ENCODE results near the gene RFT1. TPM values are rescaled to one million over a fixed set of nuclear protein-coding genes. Genes with fewer than 3 reads are reported as not detected.

RFT1 gene
- total RNA-seq, 1 experiment from 2014 or later = 26.3 TPM

DNA sequence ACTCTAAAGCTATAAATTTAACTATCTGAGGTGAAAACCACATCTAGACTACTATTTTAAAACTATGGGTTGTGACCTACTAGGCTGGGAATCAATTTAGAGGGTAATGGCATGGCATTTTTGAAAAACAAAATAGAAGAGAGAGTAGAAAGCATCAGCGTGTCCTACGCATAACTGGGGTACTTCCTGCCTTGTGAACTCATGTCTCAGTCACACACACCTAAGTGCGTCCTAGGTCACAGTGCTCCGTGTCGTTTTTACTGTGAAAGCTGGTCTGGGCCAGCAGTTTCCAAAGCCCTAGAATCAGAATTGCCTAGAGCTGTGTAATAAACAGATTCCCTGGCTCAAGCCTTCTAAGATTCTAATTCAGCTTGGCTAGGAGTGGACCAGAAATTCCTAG, 32.3 kb downstream of the RFT1 start:
- ATAC-seq = no peak
- no peak for DNase-seq (ENCODE audit: low spot score)
- TF ChIP-seq OVOL2 (CRISPR knock-in tag; IDR thresholded peaks at IDR 0.05; ENCODE audit: borderline replicate concordance) = no peak
- TF ChIP-seq, protein P1, sequence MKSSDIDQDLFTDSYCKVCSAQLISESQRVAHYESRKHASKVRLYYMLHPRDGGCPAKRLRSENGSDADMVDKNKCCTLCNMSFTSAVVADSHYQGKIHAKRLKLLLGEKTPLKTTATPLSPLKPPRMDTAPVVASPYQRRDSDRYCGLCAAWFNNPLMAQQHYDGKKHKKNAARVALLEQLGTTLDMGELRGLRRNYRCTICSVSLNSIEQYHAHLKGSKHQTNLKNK (CRISPR knock-in tag; IDR thresholded peaks at IDR 0.05) = no peak
- no peak for TF ChIP-seq FOXP1 (CRISPR knock-in tag; IDR thresholded peaks at IDR 0.05; ENCODE audit: borderline replicate concordance)
- no peak for TF ChIP-seq TCF7 (CRISPR knock-in tag; IDR thresholded peaks at IDR 0.05; ENCODE audit: low read depth)
- no peak for TF ChIP-seq ZNF281 (CRISPR knock-in tag; IDR thresholded peaks at IDR 0.05)
- TF ChIP-seq, protein P2, sequence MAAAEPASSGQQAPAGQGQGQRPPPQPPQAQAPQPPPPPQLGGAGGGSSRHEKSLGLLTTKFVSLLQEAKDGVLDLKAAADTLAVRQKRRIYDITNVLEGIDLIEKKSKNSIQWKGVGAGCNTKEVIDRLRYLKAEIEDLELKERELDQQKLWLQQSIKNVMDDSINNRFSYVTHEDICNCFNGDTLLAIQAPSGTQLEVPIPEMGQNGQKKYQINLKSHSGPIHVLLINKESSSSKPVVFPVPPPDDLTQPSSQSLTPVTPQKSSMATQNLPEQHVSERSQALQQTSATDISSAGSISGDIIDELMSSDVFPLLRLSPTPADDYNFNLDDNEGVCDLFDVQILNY (CRISPR knock-in tag; IDR thresholded peaks at IDR 0.05) = no peak
- TF ChIP-seq TEAD1 (CRISPR knock-in tag; IDR thresholded peaks at IDR 0.05) = no peak
- no peak for TF ChIP-seq ZNF396 (CRISPR knock-in tag; IDR thresholded peaks at IDR 0.05; ENCODE audit: borderline replicate concordance)
- TF ChIP-seq FOXK1 (CRISPR knock-in tag; IDR thresholded peaks at IDR 0.05) = no peak
- TF ChIP-seq ZNF423 (CRISPR knock-in tag; IDR thresholded peaks at IDR 0.05) = no peak
- TF ChIP-seq, protein P3, sequence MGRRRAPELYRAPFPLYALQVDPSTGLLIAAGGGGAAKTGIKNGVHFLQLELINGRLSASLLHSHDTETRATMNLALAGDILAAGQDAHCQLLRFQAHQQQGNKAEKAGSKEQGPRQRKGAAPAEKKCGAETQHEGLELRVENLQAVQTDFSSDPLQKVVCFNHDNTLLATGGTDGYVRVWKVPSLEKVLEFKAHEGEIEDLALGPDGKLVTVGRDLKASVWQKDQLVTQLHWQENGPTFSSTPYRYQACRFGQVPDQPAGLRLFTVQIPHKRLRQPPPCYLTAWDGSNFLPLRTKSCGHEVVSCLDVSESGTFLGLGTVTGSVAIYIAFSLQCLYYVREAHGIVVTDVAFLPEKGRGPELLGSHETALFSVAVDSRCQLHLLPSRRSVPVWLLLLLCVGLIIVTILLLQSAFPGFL (CRISPR knock-in tag; IDR thresholded peaks at IDR 0.05; ENCODE audit: borderline replicate concordance) = no peak
- TF ChIP-seq, protein P4, sequence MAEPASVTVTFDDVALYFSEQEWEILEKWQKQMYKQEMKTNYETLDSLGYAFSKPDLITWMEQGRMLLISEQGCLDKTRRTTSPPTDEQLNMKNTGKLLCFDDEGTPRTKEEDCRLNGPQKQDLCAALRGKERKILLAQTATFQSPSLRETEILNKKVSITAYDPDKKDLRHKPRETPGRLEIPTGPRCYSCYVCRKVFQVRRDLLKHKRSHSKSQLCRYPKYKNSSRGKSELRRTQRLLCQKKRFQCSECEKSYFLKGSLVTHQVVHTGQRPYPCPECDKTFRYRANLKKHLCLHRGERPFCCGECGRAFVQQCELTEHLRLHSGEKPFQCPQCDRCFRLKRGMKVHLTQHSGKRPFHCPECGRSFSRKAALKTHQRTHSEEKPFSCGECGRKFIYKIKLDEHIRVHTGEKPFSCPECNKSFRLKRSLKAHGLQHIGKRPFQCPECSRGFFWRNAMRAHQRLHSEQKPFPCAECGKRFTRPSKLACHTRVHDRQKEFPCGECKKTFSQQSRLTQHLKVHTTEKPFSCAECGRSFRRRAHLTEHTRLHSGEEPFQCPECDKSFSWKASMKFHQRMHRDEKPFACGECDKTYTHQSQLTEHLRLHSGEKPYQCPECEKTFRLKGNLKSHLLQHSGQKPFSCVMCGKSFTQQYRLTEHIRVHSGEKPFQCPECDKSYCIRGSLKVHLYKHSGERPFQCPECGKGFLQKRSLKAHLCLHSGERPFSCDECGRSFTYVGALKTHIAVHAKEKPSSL (CRISPR knock-in tag; conservative IDR thresholded peaks at IDR 0.05) = no peak
- TF ChIP-seq, protein P5, sequence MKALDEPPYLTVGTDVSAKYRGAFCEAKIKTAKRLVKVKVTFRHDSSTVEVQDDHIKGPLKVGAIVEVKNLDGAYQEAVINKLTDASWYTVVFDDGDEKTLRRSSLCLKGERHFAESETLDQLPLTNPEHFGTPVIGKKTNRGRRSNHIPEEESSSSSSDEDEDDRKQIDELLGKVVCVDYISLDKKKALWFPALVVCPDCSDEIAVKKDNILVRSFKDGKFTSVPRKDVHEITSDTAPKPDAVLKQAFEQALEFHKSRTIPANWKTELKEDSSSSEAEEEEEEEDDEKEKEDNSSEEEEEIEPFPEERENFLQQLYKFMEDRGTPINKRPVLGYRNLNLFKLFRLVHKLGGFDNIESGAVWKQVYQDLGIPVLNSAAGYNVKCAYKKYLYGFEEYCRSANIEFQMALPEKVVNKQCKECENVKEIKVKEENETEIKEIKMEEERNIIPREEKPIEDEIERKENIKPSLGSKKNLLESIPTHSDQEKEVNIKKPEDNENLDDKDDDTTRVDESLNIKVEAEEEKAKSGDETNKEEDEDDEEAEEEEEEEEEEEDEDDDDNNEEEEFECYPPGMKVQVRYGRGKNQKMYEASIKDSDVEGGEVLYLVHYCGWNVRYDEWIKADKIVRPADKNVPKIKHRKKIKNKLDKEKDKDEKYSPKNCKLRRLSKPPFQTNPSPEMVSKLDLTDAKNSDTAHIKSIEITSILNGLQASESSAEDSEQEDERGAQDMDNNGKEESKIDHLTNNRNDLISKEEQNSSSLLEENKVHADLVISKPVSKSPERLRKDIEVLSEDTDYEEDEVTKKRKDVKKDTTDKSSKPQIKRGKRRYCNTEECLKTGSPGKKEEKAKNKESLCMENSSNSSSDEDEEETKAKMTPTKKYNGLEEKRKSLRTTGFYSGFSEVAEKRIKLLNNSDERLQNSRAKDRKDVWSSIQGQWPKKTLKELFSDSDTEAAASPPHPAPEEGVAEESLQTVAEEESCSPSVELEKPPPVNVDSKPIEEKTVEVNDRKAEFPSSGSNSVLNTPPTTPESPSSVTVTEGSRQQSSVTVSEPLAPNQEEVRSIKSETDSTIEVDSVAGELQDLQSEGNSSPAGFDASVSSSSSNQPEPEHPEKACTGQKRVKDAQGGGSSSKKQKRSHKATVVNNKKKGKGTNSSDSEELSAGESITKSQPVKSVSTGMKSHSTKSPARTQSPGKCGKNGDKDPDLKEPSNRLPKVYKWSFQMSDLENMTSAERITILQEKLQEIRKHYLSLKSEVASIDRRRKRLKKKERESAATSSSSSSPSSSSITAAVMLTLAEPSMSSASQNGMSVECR (CRISPR knock-in tag; IDR thresholded peaks at IDR 0.05; ENCODE audit: borderline replicate concordance) = no peak
- no peak for TF ChIP-seq TEAD4 (CRISPR knock-in tag; IDR thresholded peaks at IDR 0.05)
- no peaks in the 10 kb centered on the region for H3K4me1 Mint-ChIP-seq
- POLR2A ChIA-PET = no interaction called here
- H3K36me3 Mint-ChIP-seq = peaks cover 11% of the 10 kb centered on the region
- no peaks in the 10 kb centered on the region for H3K27me3 Mint-ChIP-seq (ENCODE audit: low read depth)
- 0 out of 2 replicates have a peak overlapping the region, but pooled peaks have one; percentile 33 for H3K27ac Mint-ChIP-seq
- H3K9me3 Mint-ChIP-seq = no peaks in the 10 kb centered on the region
- H3K4me3 Mint-ChIP-seq = no peak overlapping the region
- CTCF ChIA-PET = interaction anchor here (2.5 kb wide), 1 partner anchor 13 kb away, joined by 9 read pairs; no protein-coding TSS in a partner anchor

All from WTC11 (cell line).